B cell (primary cell): ENCODE data around the gene RAD9A.

Experiments
- CTCF ChIP-seq: fragments of 200-600 bp; IDR thresholded peaks from one replicate; pipeline ENCODE4 v1.8.0; 2022; ENCODE audit warnings: antibody characterized with exemption, mild to moderate bottlenecking
- EZH2 ChIP-seq: IDR thresholded peaks from 2 replicates; pipeline ENCODE4 v1.6.1; 2012; ENCODE audit warnings: borderline replicate concordance, low read depth, mild to moderate bottlenecking, moderate library complexity, low read length; ENCODE audit not compliant: insufficient read depth, poor library complexity, severe bottlenecking

GRCh38 chr11:67374571-67375281 is 17.1 kb upstream of the RAD9A start:
- TF ChIP-seq CTCF (no peak), EZH2 (no peak)
